ENCODE results near the gene ICAM2.

Gene ICAM2

DNA sequence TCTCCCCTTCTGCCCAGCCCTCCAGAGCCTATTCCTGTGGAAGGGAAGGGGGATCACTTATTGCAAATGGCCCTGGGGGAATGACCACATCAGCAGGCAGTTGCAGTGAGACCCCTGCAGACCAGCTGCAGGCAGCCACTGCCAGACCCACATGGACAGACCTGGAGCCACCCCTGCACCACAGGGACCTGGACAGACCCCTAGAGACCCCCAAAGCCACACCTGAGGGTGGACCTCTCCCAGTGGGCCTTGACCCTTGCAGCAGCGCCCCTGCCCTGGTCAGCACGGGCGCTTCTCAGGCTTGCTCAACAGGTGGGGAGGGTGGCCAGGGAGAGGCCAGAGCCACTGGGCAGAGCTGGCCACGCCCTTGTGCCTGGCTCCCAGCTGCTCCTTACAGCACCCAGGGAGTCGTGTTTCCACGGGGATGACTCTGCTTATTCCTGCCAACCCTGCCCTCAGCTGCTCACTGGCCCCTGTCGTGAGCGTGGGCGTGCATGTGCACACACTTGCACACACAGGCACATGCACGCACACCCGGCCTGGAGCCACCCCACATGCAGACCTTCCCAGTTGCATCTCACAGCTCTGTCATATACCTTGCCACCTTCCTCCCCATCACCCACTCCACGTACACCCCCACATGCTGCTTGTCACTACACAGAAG is 46.4 kb downstream of the ICAM2 start:
- Histone ChIP-seq H4K20me1 (ENCODE audit: insufficient read depth, low read length) (no peaks in the 10 kb centered on the region), H3F3A (ENCODE audit: insufficient read depth, low read length) (no peaks in the 10 kb centered on the region), H3K9me3 (replicated peaks; ENCODE audit: insufficient read depth, low read length) (no peaks in the 10 kb centered on the region), H2AFZ (ENCODE audit: low read length) (no peak overlapping the region), H3K4me1 (ENCODE audit: low read length) (no peaks in the 10 kb centered on the region), H3K36me3 (replicated peaks; ENCODE audit: insufficient read depth, low read length) (no peaks in the 10 kb centered on the region), H3K79me2 (ENCODE audit: low read length) (no peaks in the 10 kb centered on the region), H3K27me3 (replicated peaks; ENCODE audit: insufficient read depth, low read length) (peaks cover 5% of the 10 kb centered on the region; the same call in 1 of the 2 replicates), H3K9me2 (replicated peaks; ENCODE audit: insufficient read depth, low read length) (no peaks in the 10 kb centered on the region), H3K4me3 (ENCODE audit: low read length) (no peak overlapping the region), H3K4me2 (ENCODE audit: low read depth, low read length) (no peak overlapping the region), H3K9ac (ENCODE audit: low read length) (no peak overlapping the region), H3K27ac (ENCODE audit: low read length) (no peak overlapping the region)
- no peak for TF ChIP-seq EZH2 (optimal IDR thresholded peaks at IDR 0.05; ENCODE audit: low read depth, low read length)
- no peak for TF ChIP-seq EZH2phosphoT487 (IDR thresholded peaks at IDR 0.05; ENCODE audit: low read length)
- TF ChIP-seq, protein P1, sequence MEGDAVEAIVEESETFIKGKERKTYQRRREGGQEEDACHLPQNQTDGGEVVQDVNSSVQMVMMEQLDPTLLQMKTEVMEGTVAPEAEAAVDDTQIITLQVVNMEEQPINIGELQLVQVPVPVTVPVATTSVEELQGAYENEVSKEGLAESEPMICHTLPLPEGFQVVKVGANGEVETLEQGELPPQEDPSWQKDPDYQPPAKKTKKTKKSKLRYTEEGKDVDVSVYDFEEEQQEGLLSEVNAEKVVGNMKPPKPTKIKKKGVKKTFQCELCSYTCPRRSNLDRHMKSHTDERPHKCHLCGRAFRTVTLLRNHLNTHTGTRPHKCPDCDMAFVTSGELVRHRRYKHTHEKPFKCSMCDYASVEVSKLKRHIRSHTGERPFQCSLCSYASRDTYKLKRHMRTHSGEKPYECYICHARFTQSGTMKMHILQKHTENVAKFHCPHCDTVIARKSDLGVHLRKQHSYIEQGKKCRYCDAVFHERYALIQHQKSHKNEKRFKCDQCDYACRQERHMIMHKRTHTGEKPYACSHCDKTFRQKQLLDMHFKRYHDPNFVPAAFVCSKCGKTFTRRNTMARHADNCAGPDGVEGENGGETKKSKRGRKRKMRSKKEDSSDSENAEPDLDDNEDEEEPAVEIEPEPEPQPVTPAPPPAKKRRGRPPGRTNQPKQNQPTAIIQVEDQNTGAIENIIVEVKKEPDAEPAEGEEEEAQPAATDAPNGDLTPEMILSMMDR (IDR thresholded peaks at IDR 0.05; ENCODE audit: low read length): no peak
- DNase-seq: no peak

DNA sequence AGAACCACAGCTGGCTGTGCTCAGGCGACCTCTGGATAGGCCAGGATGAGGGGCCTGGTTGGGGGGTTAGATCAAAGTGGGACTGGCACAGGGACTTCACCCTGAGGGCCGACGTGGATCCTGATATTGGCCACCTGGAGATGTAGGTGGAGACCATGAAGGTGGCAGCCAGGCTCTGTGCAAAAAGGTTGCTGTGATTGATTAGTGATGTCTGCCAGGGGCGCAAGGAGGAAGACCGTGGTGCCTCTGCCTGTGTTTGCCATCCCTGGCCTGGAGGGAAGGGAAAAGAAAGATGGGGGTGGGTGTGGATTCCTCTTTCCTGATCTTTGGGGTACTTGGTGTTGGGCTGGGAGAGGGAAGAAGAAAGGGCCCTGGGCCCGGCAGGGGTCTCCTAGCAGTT is 47.2 kb downstream of the ICAM2 start:
- Histone ChIP-seq H3K36me3 (replicated peaks; ENCODE audit: insufficient read depth, low read length) (no peaks in the 10 kb centered on the region), H3K4me2 (ENCODE audit: low read depth, low read length) (no peak overlapping the region), H3K79me2 (ENCODE audit: low read length) (no peaks in the 10 kb centered on the region), H3K9ac (ENCODE audit: low read length) (no peak overlapping the region), H3K4me1 (ENCODE audit: low read length) (no peaks in the 10 kb centered on the region), H3K27ac (ENCODE audit: low read length) (no peak overlapping the region), H3K9me3 (replicated peaks; ENCODE audit: insufficient read depth, low read length) (no peaks in the 10 kb centered on the region), H3K4me3 (ENCODE audit: low read length) (no peak overlapping the region), H3K9me2 (replicated peaks; ENCODE audit: insufficient read depth, low read length) (no peaks in the 10 kb centered on the region), H3F3A (ENCODE audit: insufficient read depth, low read length) (no peaks in the 10 kb centered on the region), H4K20me1 (ENCODE audit: insufficient read depth, low read length) (no peaks in the 10 kb centered on the region), H2AFZ (ENCODE audit: low read length) (no peak overlapping the region), H3K27me3 (replicated peaks; ENCODE audit: insufficient read depth, low read length) (peaks cover 5% of the 10 kb centered on the region)
- no peak for DNase-seq
- TF ChIP-seq, protein P1 (IDR thresholded peaks at IDR 0.05; ENCODE audit: low read length): no peak
- TF ChIP-seq EZH2 (optimal IDR thresholded peaks at IDR 0.05; ENCODE audit: low read depth, low read length) (no peak), EZH2phosphoT487 (IDR thresholded peaks at IDR 0.05; ENCODE audit: low read length) (no peak)

DNA sequence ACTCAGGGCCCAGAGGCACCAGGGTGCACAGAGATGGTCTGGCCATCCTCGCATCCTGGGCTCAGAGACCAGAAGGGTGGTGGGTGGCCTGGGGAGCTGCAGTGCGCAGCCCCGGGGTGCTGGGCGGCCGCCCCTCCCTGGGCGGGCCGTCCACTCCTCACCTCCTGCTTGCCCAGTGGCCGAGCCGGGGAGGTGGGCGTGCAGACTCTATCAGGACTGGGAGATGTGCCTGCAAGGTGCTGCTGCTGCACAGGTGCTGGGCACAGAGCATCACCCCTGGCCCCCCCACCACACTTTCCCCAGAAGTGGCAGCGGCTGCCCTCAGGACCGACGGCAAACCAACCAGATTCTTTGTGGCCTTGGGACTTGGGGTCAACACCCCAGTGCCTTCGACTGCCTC is 47.6 kb downstream of the ICAM2 start, which contains the start of gene SCN4A:
Gene SCN4A, minus strand, starts transcription at position 123 of the 400 bp plus-strand sequence. Its CDS starts 77 bp downstream, at position 46.
- H3K27ac ChIP-seq (ENCODE audit: low read length): no peak within 1 kb of the TSS
- H3K4me2 ChIP-seq (ENCODE audit: low read depth, low read length): no peak within 1 kb of the TSS
- no peak for DNase-seq
- no peaks in the 10 kb centered on the region for H3K79me2 ChIP-seq (ENCODE audit: low read length)
- no peak within 1 kb of the TSS for H3K9ac ChIP-seq (ENCODE audit: low read length)
- H4K20me1 ChIP-seq (ENCODE audit: insufficient read depth, low read length): no peaks in the 10 kb centered on the region
- H3F3A ChIP-seq (ENCODE audit: insufficient read depth, low read length): no peaks in the 10 kb centered on the region
- no peaks in the 10 kb centered on the region for H3K36me3 ChIP-seq (replicated peaks; ENCODE audit: insufficient read depth, low read length)
- H2AFZ ChIP-seq (ENCODE audit: low read length): no peak within 1 kb of the TSS
- H3K9me2 ChIP-seq (replicated peaks; ENCODE audit: insufficient read depth, low read length): no peaks in the 10 kb centered on the region
- no peaks in the 10 kb centered on the region for H3K9me3 ChIP-seq (replicated peaks; ENCODE audit: insufficient read depth, low read length)
- H3K4me1 ChIP-seq (ENCODE audit: low read length): no peaks in the 10 kb centered on the region
- TF ChIP-seq EZH2phosphoT487 (IDR thresholded peaks at IDR 0.05; ENCODE audit: low read length): no peak
- no peak for TF ChIP-seq EZH2 (optimal IDR thresholded peaks at IDR 0.05; ENCODE audit: low read depth, low read length)
- TF ChIP-seq, protein P1 (IDR thresholded peaks at IDR 0.05; ENCODE audit: low read length): no peak
- no peak within 1 kb of the TSS for H3K4me3 ChIP-seq (ENCODE audit: low read length)
- H3K27me3 ChIP-seq (replicated peaks; ENCODE audit: insufficient read depth, low read length): peaks cover 5% of the 10 kb centered on the region
